WTC11 (cell line): ENCODE measurements around the gene RPUSD3.

Source experiments
- ATF3 ChIP-seq: sonication (generic); formaldehyde crosslinking; conservative IDR thresholded peaks from 2 replicates; pipeline ENCODE4 v1.8.1; 2022; ENCODE audit warnings: mild to moderate bottlenecking, missing genetic modification reagents
- CTCF ChIP-seq: fragments of 200-600 bp; IDR thresholded peaks from 2 replicates; pipeline ENCODE4 v1.8.0; 2022; ENCODE audit warnings: antibody characterized with exemption
- GABPB1 ChIP-seq: sonication (generic); formaldehyde crosslinking; IDR thresholded peaks from 2 replicates; pipeline ENCODE4 v1.8.1; 2023; ENCODE audit warnings: mild to moderate bottlenecking, missing genetic modification reagents
- IRF1 ChIP-seq: sonication (generic); formaldehyde crosslinking; IDR thresholded peaks from 2 replicates; pipeline ENCODE4 v1.8.0; 2023; ENCODE audit warnings: missing genetic modification reagents
- NFYB ChIP-seq: sonication (generic); formaldehyde crosslinking; conservative IDR thresholded peaks from 2 replicates; pipeline ENCODE4 v1.8.0; 2022; ENCODE audit warnings: low read depth, missing genetic modification reagents
- ZNF263 ChIP-seq: sonication (generic); formaldehyde crosslinking; IDR thresholded peaks from 2 replicates; pipeline ENCODE4 v1.8.1; 2022; ENCODE audit warnings: low read depth, mild to moderate bottlenecking, moderate library complexity, missing genetic modification reagents
- ZNF512 ChIP-seq: sonication (generic); formaldehyde crosslinking; IDR thresholded peaks from 2 replicates; pipeline ENCODE4 v1.8.1; 2022; ENCODE audit warnings: missing genetic modification reagents, borderline replicate concordance

- no peak for TF ChIP-seq IRF1 (CRISPR knock-in tag)
- no peak for TF ChIP-seq ZNF512 (CRISPR knock-in tag)
- no peak for TF ChIP-seq CTCF
- no peak for TF ChIP-seq GABPB1 (CRISPR knock-in tag)
- no peak for TF ChIP-seq ATF3 (CRISPR knock-in tag)
- no peak for TF ChIP-seq ZNF263 (CRISPR knock-in tag)
- TF ChIP-seq NFYB: no peak
Measured at GRCh38 chr3:9891072-9891622, 47.3 kb upstream of the RPUSD3 start.
